ENCODE data around the gene COMT. TPM values are rescaled to one million over a fixed set of nuclear protein-coding genes. Genes with fewer than 3 reads are reported as not detected.

The COMT gene
- total RNA-seq, 1 donor from 2014 or later, result 456 TPM

DNA sequence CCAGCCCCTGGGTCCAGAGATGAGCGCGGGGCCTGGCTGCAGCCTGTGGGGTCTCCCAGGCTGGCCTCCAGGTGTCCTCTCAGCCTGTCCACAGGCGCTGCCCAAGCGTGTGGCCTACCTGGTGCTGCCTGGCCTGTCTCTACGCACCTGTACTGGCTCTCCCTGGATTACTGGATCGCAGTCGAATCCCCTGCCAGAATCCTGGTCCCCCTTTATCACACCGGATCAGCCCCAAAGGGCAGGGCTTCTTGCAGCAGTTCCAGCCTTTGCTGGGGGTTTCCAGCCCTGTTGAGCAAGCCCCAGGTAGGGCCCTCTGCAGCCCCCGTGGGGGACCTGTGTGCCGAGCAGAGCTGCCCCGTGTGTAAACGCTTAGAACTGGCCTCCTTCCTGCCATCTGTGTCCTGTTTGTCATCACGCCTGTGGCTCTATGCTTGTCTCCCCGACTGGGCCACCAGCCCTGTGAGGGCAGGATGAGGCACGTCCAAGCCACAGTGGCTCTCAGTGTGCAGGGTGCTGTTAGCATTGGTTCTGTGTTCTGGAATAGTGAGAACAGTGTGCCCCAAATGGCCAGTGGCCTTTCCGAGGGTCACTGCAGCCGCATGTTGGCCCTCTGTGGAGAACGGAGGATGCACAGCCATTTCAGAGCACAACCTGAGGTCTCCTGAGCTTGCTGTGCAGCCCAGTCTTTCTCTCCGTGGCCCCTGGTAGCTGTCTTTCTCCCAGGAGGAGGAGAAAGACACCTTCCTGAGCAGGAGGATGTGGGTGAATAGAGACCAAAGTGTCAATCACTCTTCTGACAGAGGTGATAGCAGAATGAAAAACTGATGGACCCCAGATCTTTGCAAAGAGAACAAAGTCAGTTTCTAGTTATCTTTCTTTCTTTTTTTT, 13.9 kb downstream of the COMT start:
- no peak for DNase-seq (ENCODE audit: extremely low read depth, low read depth, low spot score)

DNA sequence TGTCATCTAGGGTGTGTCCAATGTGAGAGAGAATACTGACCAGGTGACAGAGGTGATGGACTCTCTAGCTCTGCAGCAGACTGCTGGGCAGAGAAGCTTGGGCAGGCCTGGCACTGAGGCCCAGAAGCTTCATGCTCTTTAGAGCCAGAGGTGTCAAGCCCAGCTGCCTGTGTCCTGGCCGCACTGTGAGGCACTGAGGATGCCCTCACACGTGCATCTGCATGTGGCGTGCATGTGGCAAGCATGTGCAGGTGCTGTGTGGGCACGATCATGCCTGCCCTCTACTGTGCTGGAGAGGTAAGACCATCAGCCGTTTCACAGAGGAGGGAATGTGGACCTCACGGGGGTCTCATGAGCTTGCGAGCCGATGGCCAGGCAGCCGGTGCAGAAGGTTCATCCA, 15.9 kb downstream of the COMT start:
- DNase-seq (ENCODE audit: extremely low read depth, low read depth, low spot score), result no peak

DNA sequence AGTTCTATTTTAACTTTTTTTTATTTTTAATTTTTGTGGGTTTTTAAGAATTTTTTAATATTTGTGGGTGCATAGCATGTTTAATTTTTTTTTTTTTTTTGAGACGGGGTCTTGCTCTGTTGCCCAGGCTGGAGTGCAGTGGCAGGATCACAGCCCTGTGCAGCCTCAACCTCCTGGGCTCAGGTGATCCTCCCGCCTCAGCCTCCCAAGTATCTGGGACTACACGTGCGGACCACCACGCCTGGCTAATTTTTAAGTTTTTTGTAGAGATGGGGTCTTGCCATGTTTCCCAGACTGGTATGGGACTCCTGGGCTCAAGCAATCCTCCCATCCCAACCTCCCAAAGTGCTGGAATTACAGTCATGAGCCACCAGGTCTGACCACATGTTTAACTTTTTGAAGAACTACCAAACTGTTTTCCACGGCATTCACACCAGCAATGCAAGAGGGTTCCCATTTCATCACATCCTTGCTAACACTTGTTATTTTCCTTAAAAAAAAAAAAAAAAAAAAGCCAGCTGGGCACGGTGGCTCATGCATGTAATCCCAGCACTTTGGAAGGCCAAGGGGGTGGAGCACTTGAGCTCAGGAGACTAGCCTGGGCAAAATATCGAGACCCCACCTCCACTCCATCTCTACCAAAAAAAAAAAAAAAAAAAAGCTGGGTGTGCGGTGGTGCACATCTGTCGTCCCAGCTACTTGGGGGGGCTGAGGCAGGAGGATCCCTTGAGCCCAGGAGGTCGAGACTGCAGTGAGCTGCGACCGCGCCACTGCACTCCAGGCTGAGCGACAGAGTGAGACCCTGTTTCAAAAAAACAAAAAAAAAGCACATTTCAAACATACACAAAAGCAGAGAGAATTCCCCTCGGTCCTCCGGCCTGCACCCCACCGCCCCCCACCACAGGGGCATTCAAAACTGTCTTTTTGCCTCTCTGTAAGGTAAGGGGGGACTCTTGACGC, 16.8 kb downstream of the COMT start:
- DNase-seq (ENCODE audit: extremely low read depth, low read depth, low spot score), result no peak

DNA sequence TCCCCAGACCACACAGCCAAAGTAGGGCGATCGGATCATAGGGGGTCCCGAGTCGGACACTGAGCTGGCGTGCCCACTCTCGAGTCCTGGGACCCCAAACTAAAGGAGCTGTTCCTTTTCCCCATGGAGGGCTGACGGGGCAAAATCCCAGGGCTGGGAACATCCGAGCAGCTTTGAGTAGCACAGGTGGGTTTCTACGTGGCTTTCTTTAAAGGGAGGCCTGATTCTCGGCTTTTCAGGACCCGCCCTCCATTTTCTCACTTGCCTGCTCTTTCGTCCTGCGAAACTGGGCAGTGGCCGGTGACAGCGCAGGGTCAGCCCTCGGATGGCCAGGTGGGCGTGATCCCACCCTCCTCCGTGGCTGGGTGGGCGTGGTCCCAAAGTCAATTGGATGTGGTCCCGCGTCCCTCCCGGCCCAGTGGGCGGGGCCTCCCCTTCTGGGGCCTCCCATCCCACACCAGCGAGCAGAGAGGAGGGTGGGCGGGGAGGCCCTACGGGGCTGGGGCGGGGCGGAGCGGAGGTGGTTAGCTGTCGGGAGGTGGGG, 17.5 kb downstream of the COMT start:
- DNase-seq (ENCODE audit: extremely low read depth, low read depth, low spot score), result no peak

DNA sequence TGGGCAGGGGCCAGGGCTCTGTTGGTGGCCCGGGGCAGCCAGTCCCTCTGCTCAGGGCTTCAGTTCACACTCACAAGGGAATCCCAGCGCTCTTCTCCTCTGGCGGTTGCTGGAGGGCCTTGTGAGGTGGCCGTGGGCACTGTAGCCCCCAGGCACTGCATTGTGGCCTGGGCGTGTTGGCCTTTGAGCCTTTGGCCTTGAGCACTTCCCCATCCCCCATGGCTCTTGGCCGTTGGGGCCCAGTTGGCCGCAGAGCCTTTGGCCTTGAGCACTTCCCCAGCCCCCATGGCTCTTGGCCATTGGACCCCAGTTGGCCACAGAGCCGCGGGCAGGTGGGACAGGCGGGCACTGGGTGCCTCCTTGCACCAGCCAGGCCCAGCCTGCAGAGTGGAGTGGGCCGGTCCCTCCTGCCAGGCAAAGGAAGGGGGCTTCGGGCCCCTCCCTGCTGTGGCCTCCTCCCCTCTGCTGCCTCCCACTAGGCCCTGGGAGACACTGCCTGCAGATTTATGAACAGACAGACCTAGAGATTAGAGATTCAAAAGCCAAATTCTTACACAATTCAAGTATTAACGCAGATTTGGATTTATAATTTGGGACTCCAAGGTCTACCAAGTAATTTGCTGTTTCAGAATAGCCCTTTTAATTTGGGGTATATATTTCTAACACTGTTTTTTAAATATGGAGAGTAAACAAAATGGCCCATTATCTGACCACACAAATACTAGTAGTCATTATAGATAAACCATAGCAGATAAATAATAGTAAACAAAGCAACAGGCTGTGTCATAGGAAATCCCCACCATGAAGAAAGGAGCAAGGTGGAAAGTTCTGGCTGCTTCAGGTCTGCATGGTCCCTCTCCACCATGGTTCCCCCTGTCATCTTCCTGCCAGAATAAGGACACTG, 18.3 kb downstream of the COMT start:
- DNase-seq (ENCODE audit: extremely low read depth, low read depth, low spot score), result no peak

DNA sequence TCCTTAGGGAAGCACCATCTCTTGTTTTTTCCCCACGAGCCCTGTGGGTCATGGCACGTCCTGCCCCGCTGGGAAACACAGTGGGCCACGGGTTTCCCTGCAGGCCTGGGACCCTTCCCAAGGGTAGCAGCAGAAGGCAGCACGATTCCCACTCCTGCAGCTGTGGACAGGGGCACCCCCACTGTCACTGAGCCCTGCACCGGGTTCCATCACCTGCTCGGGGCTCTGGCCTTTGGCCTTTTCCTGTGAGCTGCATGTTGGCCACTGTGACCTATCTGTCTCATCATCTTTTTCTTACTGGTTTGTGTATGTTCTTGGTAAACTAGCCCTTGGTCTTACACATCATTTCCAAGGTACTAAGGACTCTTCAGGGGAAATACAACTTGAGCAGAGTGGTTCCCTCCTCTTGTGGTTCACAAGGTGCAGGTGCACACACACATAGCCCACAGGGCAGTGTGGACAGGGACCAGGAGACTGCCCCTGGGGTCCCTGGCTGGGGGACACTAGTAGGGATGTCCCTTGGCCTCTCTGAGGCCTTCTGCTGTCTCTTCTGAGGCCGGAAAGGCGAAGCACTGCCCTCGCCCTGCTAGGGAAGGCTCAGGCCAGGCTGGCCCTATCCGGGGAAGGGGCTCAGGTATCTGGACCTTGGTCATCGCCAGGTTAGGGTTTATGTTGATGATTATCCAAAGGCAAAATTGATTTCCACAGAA, 19.1 kb downstream of the COMT start:
- DNase-seq (ENCODE audit: extremely low read depth, low read depth, low spot score), result no peak

DNA sequence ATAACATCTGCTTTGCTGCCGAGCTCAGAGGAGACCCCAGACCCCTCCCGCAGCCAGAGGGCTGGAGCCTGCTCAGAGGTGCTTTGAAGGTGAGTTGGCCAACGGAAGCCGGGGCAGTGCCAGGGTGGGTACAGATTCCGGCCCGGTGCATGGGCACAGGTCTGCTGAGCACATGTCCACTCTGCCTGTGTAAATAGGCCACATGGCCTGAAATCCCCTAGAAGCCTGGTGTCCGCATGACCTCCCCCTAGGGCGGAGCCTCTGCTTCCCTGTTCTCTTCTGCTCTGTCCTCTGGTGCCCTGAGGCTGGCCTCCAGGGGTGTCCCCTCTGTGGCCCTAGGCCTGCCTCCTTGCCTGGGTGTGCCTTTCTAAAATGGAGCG, 19.6 kb downstream of the COMT start:
- no peak for DNase-seq (ENCODE audit: extremely low read depth, low read depth, low spot score)

DNA sequence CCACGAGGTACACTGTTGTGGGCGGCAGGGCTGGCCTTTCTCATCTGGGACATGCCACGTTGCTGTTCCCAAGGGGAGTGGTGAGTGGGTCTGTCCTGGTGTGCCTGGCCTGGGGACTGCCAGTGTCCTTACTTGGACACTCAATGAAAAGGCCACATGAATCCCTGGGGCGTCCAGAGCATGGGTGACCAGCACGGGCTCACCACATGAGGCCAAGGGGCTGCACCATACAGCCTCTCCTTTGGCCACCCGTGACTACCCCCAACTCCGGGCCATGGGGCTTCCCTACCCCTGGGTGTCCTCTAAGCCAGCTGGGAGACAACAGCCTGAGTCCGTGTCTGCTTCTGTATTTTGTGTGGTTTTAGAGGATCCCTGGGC, 20.3 kb downstream of the COMT start:
- no peak for DNase-seq (ENCODE audit: extremely low read depth, low read depth, low spot score)

DNA sequence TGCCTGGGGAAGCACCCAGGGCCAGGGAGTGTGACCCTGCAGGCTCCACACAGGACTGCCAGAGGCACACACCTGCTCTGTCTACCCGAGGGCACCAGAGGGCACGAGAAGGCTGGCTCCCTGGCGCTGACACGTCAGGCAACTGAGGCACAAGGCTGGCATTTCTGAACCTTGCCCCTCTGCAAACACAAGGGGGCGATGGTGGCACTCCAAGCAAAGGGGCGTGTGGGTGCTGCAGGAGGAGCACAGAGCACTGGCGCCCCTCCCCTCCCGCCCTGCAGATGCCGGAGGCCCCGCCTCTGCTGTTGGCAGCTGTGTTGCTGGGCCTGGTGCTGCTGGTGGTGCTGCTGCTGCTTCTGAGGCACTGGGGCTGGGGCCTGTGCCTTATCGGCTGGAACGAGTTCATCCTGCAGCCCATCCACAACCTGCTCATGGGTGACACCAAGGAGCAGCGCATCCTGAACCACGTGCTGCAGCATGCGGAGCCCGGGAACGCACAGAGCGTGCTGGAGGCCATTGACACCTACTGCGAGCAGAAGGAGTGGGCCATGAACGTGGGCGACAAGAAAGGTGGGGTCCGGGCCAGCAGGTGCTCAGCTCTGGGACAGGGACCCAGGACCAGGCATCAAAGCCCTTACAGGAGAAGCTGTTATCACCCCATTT, 20.8 kb downstream of the COMT start:
- DNase-seq (ENCODE audit: extremely low read depth, low read depth, low spot score), result no peak

DNA sequence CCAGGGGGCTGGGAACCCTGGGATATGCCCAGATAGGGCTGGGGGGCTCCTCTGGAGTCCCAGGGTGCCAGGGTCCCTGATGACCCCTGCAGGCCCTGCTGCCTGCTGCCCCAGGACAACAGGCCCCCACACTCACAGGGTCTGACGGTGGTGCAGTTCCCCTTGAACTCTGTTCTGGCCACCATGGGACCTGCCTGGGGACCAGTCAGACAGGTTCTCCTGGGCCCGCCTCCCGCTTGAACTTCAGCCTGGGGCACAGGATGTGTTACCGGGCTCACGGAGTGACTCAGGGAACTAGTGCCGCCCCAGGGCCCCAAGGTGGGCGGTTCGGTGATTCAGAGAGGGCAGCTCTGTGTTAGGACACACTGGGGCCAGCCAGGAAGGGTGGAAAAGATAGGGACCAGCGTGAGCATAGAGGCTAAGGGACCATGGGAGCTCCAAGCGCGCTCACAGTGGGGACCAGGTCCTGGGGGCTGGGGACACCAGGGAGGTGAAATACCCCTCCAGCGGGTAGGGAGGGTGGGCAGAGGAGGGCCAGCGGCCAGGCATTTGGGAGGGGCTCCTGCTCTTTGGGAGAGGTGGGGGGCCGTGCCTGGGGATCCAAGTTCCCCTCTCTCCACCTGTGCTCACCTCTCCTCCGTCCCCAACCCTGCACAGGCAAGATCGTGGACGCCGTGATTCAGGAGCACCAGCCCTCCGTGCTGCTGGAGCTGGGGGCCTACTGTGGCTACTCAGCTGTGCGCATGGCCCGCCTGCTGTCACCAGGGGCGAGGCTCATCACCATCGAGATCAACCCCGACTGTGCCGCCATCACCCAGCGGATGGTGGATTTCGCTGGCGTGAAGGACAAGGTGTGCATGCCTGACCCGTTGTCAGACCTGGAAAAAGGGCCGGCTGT, 21.6 kb downstream of the COMT start:
- DNase-seq (ENCODE audit: extremely low read depth, low read depth, low spot score), result no peak

DNA sequence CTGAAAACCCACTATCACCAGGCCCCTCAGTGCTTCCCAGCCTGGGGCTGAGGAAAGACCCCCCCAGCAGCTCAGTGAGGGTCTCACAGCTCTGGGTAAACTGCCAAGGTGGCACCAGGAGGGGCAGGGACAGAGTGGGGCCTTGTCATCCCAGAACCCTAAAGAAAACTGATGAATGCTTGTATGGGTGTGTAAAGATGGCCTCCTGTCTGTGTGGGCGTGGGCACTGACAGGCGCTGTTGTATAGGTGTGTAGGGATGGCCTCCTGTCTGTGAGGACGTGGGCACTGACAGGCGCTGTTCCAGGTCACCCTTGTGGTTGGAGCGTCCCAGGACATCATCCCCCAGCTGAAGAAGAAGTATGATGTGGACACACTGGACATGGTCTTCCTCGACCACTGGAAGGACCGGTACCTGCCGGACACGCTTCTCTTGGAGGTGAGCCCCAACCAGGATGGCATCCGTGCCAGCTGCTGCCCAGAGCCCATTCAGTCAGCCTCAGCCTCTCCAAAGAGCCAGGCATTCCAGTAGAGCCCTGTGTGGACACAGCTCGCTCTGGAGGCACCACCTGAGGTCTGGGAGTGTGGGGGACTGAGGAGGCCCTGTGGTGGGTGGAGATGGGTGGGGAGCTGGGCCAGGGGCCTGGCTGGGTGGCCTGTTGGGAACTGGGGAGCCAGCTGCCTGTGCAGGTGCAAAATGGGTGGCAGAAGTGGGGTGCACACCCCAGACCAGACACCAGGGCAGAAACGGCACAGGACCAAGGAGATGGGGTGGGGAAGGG, 22.5 kb downstream of the COMT start:
- DNase-seq (ENCODE audit: extremely low read depth, low read depth, low spot score), result no peak

DNA sequence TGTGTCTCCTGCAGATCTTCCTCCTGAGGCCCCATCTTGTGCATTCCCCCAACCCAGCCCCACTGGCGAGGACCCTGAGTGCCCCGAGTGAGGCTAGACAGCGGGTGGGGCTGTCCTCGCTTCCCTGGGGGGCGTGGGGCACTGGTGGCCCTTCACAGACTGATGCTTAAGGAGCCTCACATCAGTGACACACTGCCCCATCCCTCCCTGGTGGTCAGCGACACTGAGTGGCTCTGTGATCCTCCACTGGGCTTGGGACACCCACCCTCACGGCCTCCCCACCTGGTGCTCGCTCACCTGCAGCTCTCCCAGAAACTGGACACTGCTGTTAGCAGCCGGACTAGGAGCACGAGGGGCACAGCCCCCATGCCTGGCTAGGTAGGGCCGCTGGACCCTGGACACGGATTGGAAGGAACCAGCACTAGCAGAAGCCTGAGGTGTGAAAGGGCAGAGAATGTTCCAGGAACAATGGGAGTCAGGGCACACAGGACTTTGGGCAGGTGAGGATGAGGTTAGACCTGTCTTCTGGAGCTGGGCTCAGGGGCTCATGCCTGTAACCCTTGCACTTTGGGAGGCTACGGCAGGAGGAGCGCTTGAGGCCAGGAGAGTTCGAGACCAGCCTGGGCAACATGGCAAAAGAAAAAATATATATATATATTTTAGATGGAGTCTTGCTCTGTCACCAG, 23.3 kb downstream of the COMT start:
- no peak for DNase-seq (ENCODE audit: extremely low read depth, low read depth, low spot score)

DNA sequence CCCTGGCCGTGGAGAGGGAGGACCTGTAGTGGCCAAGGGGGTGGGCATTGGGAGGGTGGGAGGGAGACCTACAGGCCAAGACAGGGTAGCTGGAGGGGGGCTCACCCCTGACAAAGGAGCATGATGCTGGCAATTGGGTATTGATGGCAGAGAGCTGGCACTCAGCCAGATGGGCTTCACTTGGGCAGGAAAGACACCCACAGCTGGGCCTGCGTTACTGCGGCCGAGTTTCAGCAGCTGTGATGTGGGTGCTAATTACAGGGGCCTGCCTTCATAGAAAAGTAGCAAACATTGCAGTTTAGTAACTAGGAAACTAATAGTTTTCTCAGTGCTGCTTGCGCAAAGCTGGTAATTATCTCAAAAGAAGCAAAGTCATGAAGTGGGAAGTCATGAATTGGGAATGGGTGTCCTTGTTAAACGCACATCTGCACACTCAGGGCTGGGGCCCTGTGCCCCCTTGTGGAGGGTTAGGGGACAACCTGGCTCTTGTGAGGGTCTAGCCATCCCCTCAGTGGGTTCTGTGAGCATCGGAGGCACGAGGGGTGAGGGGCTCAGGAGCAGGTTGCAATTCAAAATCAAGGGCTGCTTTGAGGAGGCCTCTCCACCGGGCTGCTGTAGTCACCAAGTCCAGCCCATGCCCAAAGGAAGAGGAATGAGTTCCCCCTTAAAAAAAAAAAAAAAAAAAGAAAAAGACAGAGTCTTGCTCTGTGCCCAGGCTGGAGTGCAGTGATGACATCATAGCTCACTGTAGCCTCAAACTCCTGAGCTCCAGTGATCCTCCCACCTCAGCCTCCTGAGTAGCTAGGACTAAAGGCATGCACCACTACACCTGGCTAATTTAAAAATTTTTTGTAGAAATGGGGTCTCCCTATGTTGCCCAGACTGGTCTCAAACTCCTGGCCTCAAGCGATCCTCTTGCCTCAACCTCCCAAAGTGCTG, 24.5 kb downstream of the COMT start:
- no peak for DNase-seq (ENCODE audit: extremely low read depth, low read depth, low spot score)

DNA sequence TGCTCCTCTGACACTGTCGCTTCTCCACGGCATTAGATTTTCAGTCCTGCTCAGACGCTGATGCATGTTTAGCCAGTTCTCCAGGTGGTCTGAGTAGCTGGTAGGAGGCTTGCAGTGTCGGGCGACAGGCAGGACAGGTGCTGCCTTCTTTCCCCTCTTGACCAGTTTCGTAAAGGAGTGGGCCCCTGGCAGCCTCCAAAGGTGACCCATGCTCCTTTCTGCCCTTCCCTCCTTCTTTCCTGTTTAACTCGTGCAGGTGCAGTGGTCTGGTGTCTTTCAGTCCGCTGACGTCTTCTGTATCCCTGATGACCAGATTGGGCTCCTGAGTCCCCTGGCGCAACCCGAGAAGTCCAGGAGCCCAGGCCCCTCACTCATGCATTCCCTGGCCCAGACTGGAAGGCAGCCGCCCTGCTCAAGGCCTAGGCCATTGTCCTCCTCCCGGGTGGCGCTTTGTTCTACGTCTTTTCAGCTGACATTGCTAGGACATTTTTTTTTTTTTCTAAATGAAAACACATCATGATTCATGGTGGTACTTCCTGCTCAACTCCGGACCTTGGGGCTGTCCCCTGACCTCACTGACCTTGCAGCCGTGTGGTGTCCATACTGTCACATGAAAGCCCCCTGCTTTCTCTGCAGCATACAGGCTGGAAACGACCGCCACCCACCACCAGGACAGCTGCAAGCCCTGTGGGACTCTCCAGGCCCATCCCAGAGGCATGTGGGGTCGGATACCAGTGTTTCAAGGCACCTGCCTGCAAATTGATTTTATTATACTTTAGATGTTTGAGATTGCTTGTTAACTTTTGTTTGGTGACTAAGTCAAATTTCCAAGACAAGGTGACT, 25.6 kb downstream of the COMT start:
- no peak for DNase-seq (ENCODE audit: extremely low read depth, low read depth, low spot score)

DNA sequence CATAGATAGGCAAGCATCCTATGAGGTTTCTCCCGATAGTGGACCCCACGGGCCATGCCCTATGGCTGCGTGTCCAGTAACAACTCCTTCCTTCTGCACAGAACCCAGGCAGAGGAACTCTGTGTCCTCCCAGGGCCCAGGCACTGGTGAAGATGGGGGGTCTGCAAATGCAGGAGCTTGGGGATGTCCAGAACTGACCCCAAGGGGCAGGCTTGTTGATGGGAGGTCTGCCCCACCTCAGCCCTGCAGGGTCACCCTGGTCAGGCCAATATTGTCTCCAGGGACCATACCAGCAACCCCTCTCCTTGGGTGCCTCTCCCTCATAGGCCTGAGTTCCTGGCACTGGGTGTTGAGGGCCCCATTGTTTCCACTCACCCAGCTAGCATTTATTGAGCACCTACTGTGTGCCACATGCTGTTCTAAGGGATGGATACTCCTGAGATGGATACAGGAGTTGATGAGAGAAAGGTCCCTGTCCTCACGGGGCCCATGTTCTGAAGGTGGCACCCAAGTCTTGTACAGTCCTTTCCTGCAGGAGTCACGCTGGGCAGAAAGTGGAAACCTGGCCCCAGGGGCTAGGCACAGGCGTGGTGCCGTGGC, 26.4 kb downstream of the COMT start:
- DNase-seq (ENCODE audit: extremely low read depth, low read depth, low spot score), result no peak
